IPS DF 4.7 (cell line): ENCODE results near the gene ECE2.

Experiments
- DNase-seq: peaks from one replicate; pipeline ENCODE4 v3.0.0-alpha.2; 2013; ENCODE audit warnings: low spot score; ENCODE audit errors: extremely low read depth

Gene ECE2

GRCh38 chr3:184275961-184276910 is at the start of gene ECE2:
ECE2 (plus strand) TSS chr3:184276022; CDS start chr3:184276154, 132 bp downstream.
- no peak for DNase-seq

GRCh38 chr3:184227481-184227935 is 48.3 kb upstream of the ECE2 start:
- no peak for DNase-seq

DNA sequence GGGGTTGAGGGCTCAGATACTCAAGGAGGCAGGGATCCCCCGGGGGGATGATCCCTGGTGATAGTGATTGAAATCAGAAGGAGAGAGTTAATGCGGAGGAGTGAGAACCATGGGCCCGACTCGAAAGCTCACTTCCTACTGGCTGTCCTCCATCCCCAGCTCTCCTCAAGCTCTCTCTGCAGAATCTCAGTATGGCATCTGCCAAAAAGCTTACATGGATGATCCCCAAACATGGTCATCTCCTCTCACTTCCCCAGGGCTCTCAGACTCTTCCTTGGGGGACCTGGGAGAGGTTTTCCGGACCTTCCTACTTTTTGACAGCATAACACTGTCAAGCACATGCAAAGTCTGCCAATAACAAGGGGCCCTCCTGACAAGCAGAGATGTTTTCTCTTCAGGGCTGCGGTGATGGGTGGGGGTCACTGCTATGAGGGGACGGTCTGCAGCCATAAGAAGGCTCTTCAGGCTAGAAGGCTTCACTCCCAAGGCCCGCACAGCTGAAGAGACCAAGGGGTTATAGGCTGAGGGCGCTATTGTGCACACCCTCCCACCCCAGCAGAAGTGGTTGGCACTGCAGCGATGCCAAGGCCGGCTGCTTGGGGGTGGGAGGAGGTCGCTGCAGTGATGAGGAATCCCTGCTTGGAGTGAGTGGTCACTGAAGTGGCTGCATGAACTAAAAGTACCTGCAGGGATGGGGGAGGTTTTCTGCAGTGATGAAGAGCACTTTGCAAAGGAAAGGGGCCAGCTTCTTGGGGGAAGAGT is 47.3 kb upstream of the ECE2 start:
- no peak for DNase-seq

- no peak for DNase-seq
These were observed 46.3 kb upstream of the ECE2 start, which contains the start of gene VWA5B2 for GRCh38 chr3:184229394-184230080. VWA5B2 (plus strand) TSS chr3:184229585; CDS start chr3:184230529, 944 bp downstream.

- no peak for DNase-seq
These were observed 45.7 kb upstream of the ECE2 start for GRCh38 chr3:184230081-184230602.

DNA sequence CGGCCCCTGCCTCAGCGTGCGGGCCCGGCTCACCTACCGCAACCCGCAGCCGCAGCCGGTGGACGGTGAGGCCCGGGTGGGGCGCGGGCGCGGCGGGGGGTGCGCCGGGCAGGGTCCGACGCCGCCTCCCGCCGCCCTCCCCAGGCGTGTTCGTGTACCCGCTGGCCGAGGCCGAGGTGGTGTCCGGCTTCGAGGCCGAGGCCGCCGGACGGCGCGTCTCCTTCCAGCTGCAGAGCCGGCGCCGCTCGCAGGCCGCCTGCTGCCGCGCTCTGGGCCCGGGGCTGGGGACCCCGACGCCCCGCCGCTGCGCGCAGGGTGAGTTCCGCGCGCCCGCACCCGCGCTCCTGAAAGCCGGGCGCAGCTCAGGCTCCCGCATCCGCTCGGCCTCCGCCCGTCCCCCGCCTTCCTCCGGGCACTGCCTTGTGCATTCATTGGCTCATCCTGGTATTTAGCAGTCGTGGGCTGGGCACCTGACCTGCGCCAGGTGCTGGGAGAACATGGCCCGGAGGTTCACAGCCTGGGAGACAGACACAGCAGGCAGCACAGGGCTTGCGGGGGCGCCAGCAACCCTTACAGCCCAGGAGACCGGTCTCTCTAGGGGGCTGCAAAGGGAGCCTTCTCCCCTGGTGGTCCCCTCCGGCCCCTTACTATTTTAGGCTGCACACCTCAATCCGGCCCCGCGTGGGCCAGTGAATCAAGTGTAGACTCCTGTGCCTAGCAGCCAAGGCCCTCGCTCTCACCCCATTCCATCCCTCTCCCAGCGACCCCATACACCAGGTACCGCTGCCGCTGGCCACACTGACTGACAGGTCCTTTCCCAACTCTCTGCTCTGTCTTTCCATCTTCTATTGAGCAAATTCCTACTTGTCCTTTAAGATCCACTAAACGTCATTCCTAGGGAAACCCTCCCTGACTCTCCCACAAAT is 45.0 kb upstream of the ECE2 start:
- no peak for DNase-seq

GRCh38 chr3:184231671-184232070 is 44.2 kb upstream of the ECE2 start:
- no peak for DNase-seq

DNA sequence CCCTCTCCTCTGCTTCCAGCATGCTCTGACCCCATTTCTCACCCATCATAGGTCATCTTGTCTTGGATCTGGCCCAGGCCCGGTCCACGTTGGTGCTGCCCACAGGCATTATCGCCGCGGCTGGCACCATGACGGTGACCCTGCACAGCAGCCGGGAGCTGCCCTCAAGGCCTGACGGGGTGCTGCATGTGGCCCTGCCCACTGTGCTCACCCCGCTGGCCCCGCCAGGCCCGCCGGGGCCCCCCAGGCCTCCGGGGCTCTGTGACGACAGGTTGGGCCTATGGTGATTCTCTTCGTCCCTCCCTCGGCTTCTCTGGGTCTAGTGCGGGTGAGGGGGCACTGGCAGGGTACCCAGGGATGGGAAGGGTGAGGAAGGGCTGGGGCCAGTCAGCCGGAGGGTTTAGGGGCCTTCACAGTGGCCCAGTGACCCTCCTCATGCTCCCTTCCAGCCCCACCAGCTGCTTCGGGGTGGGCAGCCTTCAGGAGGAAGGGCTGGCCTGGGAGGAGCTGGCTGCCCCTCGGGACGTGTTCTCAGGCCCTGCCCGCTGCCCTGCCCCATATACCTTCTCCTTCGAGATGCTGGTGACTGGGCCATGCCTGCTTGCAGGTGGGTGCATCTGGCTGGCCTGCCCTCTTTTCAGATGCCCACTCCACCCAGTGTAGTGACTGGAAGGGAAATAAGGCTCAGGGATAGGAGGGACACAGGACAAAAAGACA is 42.5 kb upstream of the ECE2 start:
- DNase-seq = no peak

GRCh38 chr3:184234224-184234623 is 41.6 kb upstream of the ECE2 start:
- DNase-seq = no peak

DNA sequence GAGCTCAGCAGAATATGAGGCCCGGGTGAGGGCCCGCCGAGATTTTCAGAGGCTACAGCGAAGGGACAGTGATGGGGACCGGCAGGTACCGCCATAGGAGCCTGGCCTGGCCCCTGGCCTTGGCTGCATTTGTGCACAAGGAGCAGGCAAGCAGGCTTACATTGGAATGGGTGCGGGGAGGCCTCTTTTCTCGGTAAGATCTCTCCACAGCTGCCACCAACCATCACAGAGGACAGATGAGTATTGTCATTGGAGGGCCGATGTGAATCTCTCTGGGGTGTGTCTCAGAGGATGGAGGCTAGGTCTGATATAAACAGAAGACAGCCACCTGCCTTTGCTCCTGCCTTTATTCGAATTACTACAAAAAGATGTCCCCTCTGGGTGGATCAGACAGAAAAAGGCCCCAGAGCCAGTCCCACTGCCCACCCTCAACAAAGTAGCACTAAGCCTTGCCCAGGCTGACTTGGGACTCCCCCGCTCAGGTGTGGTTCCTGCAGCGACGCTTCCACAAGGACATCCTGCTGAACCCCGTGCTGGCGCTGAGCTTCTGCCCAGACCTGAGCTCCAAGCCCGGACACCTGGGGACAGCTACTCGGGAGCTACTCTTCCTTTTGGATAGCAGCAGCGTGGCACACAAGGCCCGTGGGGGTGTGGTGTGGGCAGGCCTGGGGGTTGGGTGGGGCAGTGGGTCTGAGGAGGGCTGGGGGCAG is 41.0 kb upstream of the ECE2 start:
- DNase-seq = no peak

DNA sequence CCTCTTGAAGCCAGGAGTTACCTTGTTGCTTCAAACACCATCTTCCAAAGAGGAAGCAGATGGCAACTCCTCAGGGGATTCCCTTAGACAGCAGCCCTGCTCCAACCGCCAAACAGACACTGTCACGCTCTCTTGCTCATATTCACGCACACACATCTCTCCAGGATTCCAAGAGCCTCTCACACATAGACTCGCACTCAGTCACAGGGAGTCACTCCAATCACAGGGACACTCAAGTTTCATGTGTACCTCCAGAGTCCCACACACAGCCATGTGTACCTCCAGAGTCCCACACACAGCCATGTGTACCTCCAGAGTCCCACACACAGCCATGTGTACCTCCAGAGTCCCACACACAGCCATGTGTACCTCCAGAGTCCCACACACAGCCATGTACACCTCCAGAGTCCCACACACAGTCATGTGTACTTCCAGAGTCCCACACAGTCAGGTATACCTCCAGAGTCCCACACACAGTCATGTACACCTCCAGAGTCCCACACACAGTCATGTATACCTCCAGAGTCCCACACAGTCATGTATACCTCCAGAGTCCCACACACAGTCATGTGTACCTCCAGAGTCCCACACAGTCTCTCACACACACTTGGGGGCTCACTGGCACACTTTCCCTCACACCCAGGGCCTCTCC is 40.3 kb upstream of the ECE2 start:
- DNase-seq = no peak

GRCh38 chr3:184236033-184236410 is 39.8 kb upstream of the ECE2 start:
- DNase-seq = no peak

DNA sequence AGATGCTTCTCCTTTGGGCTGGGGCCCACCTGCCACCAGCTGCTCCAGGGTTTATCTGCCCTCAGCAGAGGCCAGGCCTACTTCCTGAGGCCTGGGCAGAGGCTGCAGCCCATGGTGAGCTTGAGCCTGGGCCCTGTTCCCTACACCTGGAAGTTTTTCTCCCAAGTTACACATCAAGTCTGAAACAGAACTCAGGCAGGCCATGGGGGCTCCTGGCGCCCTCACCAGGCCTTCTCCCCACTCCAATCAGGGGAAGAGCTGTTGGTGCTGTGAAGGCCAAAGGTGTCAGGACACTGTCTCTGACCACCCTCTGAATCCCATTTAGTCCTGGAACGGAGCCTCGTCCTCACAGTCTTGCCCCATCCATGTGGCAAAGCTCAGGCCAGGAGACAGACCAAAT is 39.2 kb upstream of the ECE2 start:
- no peak for DNase-seq

DNA sequence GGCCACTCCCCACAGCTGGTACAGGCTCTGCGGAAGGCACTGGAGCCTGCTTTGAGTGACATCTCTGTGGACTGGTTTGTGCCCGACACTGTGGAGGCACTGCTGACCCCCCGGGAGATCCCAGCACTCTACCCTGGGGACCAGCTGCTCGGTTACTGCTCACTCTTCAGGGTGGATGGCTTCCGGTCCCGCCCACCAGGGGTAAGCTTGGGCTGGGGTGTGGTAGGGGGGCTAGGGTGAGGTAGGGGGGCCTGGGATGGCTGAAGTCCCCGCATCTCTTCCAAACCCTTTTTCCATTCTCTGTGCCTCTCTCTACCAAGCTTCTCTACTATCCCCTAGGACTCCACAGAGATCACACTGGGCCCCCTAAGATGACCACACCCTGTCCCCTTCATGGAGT is 38.6 kb upstream of the ECE2 start:
- no peak for DNase-seq

DNA sequence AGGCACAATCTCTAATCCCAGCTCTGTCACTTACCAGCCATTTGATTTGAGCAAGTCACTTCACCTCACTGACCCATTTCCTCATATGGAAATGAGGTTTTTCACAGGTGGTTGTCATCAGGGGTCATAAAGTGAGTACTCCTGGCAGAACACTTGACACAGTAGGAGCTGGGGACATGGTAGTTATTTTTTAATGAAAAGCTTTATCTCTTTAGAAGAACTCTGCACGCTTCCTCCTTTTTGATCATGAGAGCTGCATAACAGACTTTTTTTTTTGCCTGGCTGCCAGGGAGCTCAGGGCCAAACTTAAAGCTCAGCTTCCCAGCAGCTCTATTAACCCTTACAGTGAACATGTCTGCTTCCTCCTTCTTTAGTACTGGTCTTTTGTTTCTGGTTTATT is 38.0 kb upstream of the ECE2 start:
- no peak for DNase-seq

DNA sequence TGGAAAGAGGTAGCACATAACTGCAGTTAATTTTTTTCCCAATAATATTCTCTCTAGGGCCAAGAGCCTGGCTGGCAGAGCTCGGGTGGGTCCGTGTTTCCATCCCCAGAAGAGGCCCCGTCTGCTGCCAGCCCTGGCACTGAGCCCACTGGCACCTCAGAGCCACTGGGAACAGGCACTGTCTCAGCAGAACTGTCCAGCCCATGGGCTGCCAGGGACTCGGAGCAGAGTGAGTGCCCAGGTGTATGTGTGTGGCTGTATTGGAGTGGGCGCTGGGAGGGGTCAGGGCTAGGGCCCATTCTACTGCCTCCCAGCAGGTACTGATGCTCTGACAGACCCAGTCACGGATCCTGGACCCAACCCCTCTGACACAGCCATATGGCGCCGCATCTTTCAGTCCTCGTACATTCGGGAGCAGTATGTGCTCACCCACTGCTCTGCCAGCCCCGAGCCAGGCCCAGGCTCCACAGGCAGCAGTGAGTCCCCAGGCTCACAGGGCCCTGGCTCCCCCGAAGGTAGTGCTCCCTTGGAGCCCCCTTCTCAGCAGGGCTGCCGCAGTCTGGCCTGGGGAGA is 37.5 kb upstream of the ECE2 start:
- no peak for DNase-seq

GRCh38 chr3:184239221-184239620 is 36.6 kb upstream of the ECE2 start:
- no peak for DNase-seq

DNA sequence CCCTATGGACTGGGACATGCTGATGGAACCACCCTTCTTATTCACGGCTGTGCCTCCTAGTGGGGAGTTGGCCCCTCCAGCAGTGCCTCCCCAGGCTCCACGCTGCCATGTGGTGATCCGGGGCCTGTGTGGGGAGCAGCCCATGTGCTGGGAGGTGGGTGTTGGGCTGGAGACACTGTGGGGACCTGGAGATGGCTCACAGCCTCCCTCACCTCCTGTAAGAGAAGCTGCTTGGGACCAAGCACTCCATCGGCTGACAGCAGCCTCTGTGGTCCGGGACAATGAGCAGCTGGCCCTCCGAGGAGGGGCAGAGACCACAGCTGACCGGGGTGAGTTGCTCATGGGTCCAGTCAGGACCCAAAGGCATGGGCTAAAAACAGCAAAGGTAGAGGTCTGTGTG is 36.1 kb upstream of the ECE2 start:
- DNase-seq = no peak
